ENCODE results near the gene CFAP20.

Gene CFAP20

DNA sequence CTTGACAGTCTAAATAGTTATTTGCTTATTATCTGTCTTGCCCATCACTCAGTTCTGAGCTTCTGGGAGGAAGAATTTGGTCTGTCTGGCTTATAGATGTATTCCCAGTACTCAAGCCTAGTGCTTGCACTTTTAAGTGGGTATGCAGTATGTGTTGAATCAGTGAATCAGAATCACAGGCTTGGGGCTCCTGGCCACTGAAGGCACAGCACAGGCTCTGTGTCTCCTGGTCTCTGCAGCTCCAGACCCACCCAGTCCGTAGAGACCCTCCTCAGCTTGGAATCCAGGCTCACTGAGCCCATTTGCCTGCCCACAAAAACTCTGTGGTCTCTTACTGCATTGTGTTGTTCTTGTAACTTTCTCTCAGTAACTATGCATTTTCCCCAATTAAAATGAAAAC is 19.3 kb upstream of the CFAP20 start:
- no peaks in the 10 kb centered on the region for H3K27me3 ChIP-seq (ENCODE audit: low read depth, low read length)
- H3K36me3 ChIP-seq (ENCODE audit: control insufficient read depth in 1 of 2, insufficient read depth in 2 of 2, low read length in 2 of 2) = no peaks in the 10 kb centered on the region
- no peaks in the 10 kb centered on the region for H3K9me3 ChIP-seq (ENCODE audit: control insufficient read depth in 1 of 2, low read length in 2 of 2)
- H3K27ac ChIP-seq (ENCODE audit: low read length) = no peak overlapping the region
- H3K4me1 ChIP-seq (ENCODE audit: control insufficient read depth in 1 of 2, insufficient read depth in 2 of 2, low read length in 2 of 2) = no peaks in the 10 kb centered on the region
- no peak overlapping the region for H3K4me3 ChIP-seq (ENCODE audit: low read depth in 1 of 2, low read length in 2 of 2)

DNA sequence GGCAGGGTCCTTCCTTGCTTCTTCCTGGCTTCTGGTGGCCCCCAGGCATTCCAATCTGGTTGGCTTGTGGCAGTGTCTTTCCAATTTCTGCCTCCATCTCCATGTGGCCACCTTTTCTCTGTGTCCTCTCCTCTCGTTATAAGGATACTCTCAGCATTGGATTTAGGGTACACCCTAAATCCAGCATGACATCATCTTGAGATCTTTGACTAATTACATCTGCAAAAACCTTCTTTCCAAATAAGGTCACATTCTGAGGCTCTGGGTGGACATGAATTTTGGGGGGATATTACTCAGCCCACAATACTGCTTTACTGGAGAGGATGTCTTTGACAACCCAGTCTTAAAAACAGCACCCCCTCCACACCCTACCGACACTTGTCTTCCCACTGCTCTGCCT is 18.9 kb upstream of the CFAP20 start:
- Histone ChIP-seq H3K4me3 (ENCODE audit: low read depth in 1 of 2, low read length in 2 of 2) (no peak overlapping the region), H3K36me3 (ENCODE audit: control insufficient read depth in 1 of 2, insufficient read depth in 2 of 2, low read length in 2 of 2) (no peaks in the 10 kb centered on the region), H3K27ac (ENCODE audit: low read length) (no peak overlapping the region)

DNA sequence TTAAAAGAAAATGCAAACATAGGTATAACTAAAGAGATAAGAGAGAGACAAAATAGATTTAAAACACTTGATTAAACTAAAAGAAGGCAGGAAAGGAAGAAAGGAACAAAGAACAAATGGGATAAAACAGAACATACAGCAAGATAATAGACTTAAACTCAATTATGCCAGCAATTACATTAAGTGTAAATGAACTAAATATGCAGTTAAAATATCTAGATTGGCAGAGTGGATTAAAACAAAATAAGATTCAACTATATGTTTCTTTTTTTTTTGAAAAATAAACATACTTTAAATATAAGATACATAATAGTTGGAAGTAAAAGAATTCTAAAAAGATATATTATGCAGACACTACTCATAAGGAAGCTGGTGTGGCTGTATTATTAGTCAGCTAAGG is 9.7 kb upstream of the CFAP20 start:
- Histone ChIP-seq H3K27ac (ENCODE audit: low read length) (no peak overlapping the region), H3K9me3 (ENCODE audit: control insufficient read depth in 1 of 2, low read length in 2 of 2) (peaks cover 0 to 19% of the 10 kb centered on the region in 2 donors), H3K36me3 (ENCODE audit: control insufficient read depth in 1 of 2, insufficient read depth in 2 of 2, low read length in 2 of 2) (peaks cover 0 to 6% of the 10 kb centered on the region in 2 donors), H3K4me1 (ENCODE audit: control insufficient read depth in 1 of 2, insufficient read depth in 2 of 2, low read length in 2 of 2) (no peaks in the 10 kb centered on the region), H3K27me3 (ENCODE audit: low read depth, low read length) (no peaks in the 10 kb centered on the region), H3K4me3 (ENCODE audit: low read depth in 1 of 2, low read length in 2 of 2) (no peak overlapping the region)

More for the DNA sequence above, 18.9 kb upstream of the CFAP20 start:
- Histone ChIP-seq H3K4me1 (ENCODE audit: control insufficient read depth in 1 of 2, insufficient read depth in 2 of 2, low read length in 2 of 2) (no peaks in the 10 kb centered on the region), H3K9me3 (ENCODE audit: control insufficient read depth in 1 of 2, low read length in 2 of 2) (no peaks in the 10 kb centered on the region), H3K27me3 (ENCODE audit: low read depth, low read length) (no peaks in the 10 kb centered on the region)

DNA sequence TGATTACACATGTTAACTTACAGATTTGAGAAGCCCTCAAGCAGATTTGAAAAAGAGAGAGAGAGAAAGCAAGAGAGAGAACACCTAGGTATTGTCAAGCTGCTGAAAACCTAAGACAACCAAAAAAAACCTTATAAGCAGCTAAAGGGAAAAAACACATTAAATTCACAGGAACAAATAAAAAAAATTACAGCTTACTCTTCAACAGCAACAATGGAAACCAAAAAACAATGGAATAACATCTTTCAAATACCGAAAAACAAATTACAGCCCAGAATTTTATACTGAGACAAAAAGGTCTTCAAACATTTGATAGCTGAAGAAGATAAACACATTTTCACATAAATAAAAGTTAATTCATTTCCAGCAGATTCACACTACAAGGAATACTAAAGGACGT is 8.4 kb upstream of the CFAP20 start:
- Histone ChIP-seq H3K36me3 (ENCODE audit: control insufficient read depth in 1 of 2, insufficient read depth in 2 of 2, low read length in 2 of 2) (peaks cover 0 to 6% of the 10 kb centered on the region in 2 donors), H3K4me3 (ENCODE audit: low read depth in 1 of 2, low read length in 2 of 2) (no peak overlapping the region), H3K27me3 (ENCODE audit: low read depth, low read length) (no peaks in the 10 kb centered on the region), H3K9me3 (ENCODE audit: control insufficient read depth in 1 of 2, low read length in 2 of 2) (peaks cover 0 to 19% of the 10 kb centered on the region in 2 donors), H3K4me1 (ENCODE audit: control insufficient read depth in 1 of 2, insufficient read depth in 2 of 2, low read length in 2 of 2) (no peaks in the 10 kb centered on the region), H3K27ac (ENCODE audit: low read length) (no peak overlapping the region)

DNA sequence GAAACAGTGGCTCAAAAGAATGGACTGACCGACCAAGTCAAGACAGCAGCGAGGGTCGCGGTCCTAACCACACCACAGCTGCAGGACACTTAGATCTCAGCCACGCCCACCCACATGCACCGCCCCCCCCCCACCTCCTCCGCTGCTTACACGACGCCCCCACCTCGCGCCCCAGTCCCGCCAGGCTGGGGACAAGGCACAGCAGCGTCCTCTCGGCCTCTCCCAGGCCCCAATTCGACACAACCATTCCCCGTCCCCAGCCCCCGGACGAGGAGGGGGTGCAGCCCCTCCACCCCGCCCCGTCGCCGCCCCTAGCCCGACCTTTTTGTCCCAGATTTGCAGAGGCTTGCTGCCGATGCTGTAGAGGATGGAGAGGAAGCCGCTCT is 477 bp downstream of the CFAP20 start:
- Histone ChIP-seq H3K27me3 (ENCODE audit: low read depth, low read length) (no peaks in the 10 kb centered on the region), H3K36me3 (ENCODE audit: control insufficient read depth in 1 of 2, insufficient read depth in 2 of 2, low read length in 2 of 2) (no peaks in the 10 kb centered on the region), H3K4me1 (ENCODE audit: control insufficient read depth in 1 of 2, insufficient read depth in 2 of 2, low read length in 2 of 2) (peaks cover 20 to 41% of the 10 kb centered on the region in 2 donors), H3K27ac (ENCODE audit: low read length) (peak overlapping the region; percentile 63), H3K9me3 (ENCODE audit: control insufficient read depth in 1 of 2, low read length in 2 of 2) (no peaks in the 10 kb centered on the region), H3K4me3 (ENCODE audit: low read depth in 1 of 2, low read length in 2 of 2) (peak overlapping the region; percentile 86 to 96)

DNA sequence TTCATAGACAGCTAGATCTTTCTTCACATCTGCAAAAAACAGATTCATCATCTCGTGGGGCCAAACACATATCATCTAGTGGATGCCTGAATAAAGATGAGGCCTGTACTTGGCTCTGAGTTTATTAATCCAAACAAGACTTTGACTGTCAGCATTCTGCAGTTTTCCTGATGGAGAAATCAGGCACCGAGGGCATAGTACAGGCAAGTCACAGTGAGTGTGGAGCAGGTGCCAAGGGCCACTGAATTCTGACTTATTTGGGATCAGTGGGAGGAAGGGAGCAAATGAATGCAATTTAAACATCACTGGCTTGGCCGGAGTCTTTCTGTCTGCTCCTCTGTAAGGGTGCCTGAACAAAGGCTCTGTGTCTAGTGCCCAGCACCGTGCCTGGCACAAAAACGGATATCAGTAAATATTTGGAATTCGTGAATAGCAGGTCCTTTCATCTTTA is 975 bp downstream of the CFAP20 start:
- Histone ChIP-seq H3K36me3 (ENCODE audit: control insufficient read depth in 1 of 2, insufficient read depth in 2 of 2, low read length in 2 of 2) (no peaks in the 10 kb centered on the region), H3K27ac (ENCODE audit: low read length) (peak overlapping the region; percentile 51), H3K4me3 (ENCODE audit: low read depth in 1 of 2, low read length in 2 of 2) (peak overlapping the region; percentile 86 to 96), H3K27me3 (ENCODE audit: low read depth, low read length) (no peaks in the 10 kb centered on the region), H3K9me3 (ENCODE audit: control insufficient read depth in 1 of 2, low read length in 2 of 2) (no peaks in the 10 kb centered on the region), H3K4me1 (ENCODE audit: control insufficient read depth in 1 of 2, insufficient read depth in 2 of 2, low read length in 2 of 2) (peaks cover 20 to 43% of the 10 kb centered on the region in 2 donors)

DNA sequence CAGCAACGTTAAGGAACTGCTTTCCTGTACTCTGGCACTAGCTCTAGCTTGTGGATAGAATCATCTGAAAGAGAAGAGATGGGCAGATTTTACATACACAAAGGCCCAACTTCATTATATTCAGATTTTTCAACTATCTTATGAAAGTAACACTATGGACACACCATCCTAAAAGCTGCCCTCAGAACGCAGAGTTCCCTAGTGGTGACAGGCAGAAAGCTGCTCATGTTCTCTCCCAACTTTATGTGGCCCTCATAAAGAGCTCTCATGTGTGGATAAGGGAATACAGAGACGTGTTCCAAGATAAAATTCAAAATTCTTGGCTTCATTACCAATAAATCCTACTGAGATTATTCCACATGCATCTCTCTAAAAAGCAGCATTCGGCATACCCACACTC is 1.5 kb downstream of the CFAP20 start:
- peaks cover 20 to 43% of the 10 kb centered on the region in 2 donors for H3K4me1 ChIP-seq (ENCODE audit: control insufficient read depth in 1 of 2, insufficient read depth in 2 of 2, low read length in 2 of 2)
- no peaks in the 10 kb centered on the region for H3K9me3 ChIP-seq (ENCODE audit: control insufficient read depth in 1 of 2, low read length in 2 of 2)
- H3K36me3 ChIP-seq (ENCODE audit: control insufficient read depth in 1 of 2, insufficient read depth in 2 of 2, low read length in 2 of 2) = no peaks in the 10 kb centered on the region
- no peaks in the 10 kb centered on the region for H3K27me3 ChIP-seq (ENCODE audit: low read depth, low read length)
- peak overlapping the region; percentile 86 to 96 for H3K4me3 ChIP-seq (ENCODE audit: low read depth in 1 of 2, low read length in 2 of 2)
- peak overlapping the region; percentile 51 for H3K27ac ChIP-seq (ENCODE audit: low read length)

DNA sequence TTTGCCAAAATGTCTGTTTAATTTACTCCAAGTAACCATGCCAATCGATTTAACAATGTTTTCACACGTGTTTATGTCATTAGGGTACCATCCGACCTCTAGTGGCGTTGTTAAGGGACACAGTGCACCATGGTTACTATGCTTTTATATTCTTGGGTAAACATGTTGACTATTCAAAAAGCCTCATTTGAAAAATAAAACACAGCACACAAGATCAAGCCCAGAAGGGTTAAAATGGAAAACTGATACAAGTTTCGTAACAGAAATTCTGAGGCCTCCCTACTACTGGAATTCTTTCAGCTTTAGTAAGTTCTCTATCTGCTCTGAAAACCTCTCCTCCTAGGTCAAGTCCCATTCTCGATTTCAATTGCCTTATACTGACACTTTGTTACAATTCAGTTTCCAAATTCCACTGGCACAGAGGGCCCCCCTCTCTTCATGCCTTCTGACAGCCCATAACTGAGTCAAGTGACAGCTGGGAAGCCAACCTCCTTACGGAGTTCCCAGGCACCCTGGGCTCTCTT is 2.1 kb downstream of the CFAP20 start:
- H3K27ac ChIP-seq (ENCODE audit: low read length) = peak overlapping the region; percentile 51
- H3K27me3 ChIP-seq (ENCODE audit: low read depth, low read length) = no peaks in the 10 kb centered on the region
- H3K4me3 ChIP-seq (ENCODE audit: low read depth in 1 of 2, low read length in 2 of 2) = peak overlapping the region; percentile 86 to 96
- no peaks in the 10 kb centered on the region for H3K36me3 ChIP-seq (ENCODE audit: control insufficient read depth in 1 of 2, insufficient read depth in 2 of 2, low read length in 2 of 2)
- H3K9me3 ChIP-seq (ENCODE audit: control insufficient read depth in 1 of 2, low read length in 2 of 2) = no peaks in the 10 kb centered on the region
- H3K4me1 ChIP-seq (ENCODE audit: control insufficient read depth in 1 of 2, insufficient read depth in 2 of 2, low read length in 2 of 2) = peaks cover 20 to 43% of the 10 kb centered on the region in 2 donors

DNA sequence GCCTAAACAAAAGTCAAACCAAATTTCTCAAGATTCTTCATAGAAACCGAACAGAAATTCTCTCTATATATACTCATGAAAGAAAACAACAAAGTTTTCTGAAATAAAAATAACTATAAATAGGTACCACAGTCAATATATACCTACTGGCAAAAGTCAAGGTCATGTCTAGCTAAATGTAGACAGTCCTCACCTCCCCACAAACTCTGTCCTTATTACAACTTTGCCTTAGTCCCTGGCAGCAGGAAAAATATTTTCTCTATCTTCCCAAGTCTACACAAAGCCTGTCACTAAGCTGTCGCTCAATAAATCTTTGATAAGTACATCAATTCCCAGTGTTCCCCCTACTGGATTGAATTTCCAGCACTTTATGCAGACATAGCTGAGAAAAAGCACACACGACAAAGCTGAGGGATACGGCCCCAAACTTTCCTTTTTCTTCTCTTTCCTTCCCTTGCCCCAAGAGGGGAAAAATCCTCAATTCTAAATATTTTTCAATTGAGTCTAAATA is 2.7 kb downstream of the CFAP20 start:
- Histone ChIP-seq H3K27me3 (ENCODE audit: low read depth, low read length) (no peaks in the 10 kb centered on the region), H3K27ac (ENCODE audit: low read length) (peak overlapping the region; percentile 51), H3K36me3 (ENCODE audit: control insufficient read depth in 1 of 2, insufficient read depth in 2 of 2, low read length in 2 of 2) (no peaks in the 10 kb centered on the region), H3K4me1 (ENCODE audit: control insufficient read depth in 1 of 2, insufficient read depth in 2 of 2, low read length in 2 of 2) (peaks cover 26 to 48% of the 10 kb centered on the region in 2 donors), H3K9me3 (ENCODE audit: control insufficient read depth in 1 of 2, low read length in 2 of 2) (no peaks in the 10 kb centered on the region), H3K4me3 (ENCODE audit: low read depth in 1 of 2, low read length in 2 of 2) (peak overlapping the region in 1 of 2 donors; percentile 86)

DNA sequence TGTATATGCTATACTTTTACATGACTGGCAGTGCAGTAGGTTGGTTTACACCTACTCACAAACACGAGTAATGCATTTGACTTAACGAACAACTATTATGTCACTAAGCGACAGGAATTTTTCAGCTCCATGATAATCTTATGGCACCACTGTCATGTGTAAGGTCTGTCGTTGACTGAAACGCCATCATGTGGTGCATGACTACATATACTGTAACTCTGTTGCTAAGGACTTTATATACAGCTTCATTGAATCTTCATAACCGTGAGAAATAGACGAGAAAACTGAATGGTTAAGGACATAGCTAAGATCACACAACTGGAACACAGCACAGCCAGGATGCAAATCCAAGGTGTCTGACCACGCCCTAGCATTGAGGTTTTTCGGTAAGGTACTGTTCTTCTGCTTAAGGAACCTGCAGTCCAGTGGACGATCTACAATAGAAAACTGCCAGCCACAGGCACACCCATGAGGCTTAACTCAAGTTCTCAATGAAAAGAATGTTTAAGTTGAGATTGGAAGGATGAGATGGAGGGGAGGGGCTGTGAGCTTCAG is 3.3 kb downstream of the CFAP20 start:
- H3K4me3 ChIP-seq (ENCODE audit: low read depth in 1 of 2, low read length in 2 of 2) = peak overlapping the region in 1 of 2 donors; percentile 86
- H3K4me1 ChIP-seq (ENCODE audit: control insufficient read depth in 1 of 2, insufficient read depth in 2 of 2, low read length in 2 of 2) = peaks cover 32 to 55% of the 10 kb centered on the region in 2 donors
- H3K36me3 ChIP-seq (ENCODE audit: control insufficient read depth in 1 of 2, insufficient read depth in 2 of 2, low read length in 2 of 2) = no peaks in the 10 kb centered on the region
- no peak overlapping the region for H3K27ac ChIP-seq (ENCODE audit: low read length)
- H3K27me3 ChIP-seq (ENCODE audit: low read depth, low read length) = no peaks in the 10 kb centered on the region
- no peaks in the 10 kb centered on the region for H3K9me3 ChIP-seq (ENCODE audit: control insufficient read depth in 1 of 2, low read length in 2 of 2)

DNA sequence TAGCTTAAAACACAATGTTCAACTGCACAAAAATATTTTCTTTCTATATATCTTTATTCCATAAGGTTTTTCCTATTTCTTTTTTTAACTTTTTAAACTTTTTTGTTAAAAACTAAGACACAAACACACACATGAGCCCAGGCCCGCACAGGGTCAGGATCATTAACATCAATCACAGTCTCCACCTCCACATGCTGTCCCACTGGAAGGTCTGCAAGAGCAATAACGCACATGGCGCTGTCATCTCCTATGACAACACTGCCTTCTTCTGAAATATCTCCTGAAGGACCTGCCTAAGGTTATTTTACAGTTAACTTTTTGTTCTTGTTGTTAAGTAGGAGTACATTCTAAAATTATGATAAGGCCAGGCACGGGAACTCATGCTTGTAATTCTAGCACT is 4.1 kb downstream of the CFAP20 start:
- Histone ChIP-seq H3K9me3 (ENCODE audit: control insufficient read depth in 1 of 2, low read length in 2 of 2) (no peaks in the 10 kb centered on the region), H3K4me3 (ENCODE audit: low read depth in 1 of 2, low read length in 2 of 2) (no peak overlapping the region), H3K27me3 (ENCODE audit: low read depth, low read length) (no peaks in the 10 kb centered on the region), H3K4me1 (ENCODE audit: control insufficient read depth in 1 of 2, insufficient read depth in 2 of 2, low read length in 2 of 2) (peaks cover 40 to 63% of the 10 kb centered on the region in 2 donors), H3K36me3 (ENCODE audit: control insufficient read depth in 1 of 2, insufficient read depth in 2 of 2, low read length in 2 of 2) (no peaks in the 10 kb centered on the region), H3K27ac (ENCODE audit: low read length) (no peak overlapping the region)

DNA sequence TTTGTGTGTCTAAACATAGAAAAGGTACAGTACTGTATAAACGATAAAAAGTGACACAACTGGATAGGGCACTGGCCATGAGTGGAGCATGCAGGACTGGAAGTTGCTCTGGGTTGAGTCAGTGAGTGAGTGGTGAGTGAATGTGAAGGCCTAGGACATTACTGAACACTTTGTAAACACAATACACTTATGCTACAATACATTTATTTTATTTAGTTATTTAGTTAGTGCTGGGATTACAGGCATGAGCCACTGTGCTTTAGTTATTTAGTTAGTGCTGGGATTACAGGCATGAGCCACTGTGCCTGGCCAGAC is 4.6 kb downstream of the CFAP20 start:
- Histone ChIP-seq H3K27ac (ENCODE audit: low read length) (no peak overlapping the region), H3K27me3 (ENCODE audit: low read depth, low read length) (no peaks in the 10 kb centered on the region), H3K4me3 (ENCODE audit: low read depth in 1 of 2, low read length in 2 of 2) (no peak overlapping the region), H3K4me1 (ENCODE audit: control insufficient read depth in 1 of 2, insufficient read depth in 2 of 2, low read length in 2 of 2) (peaks cover 43 to 68% of the 10 kb centered on the region in 2 donors), H3K9me3 (ENCODE audit: control insufficient read depth in 1 of 2, low read length in 2 of 2) (no peaks in the 10 kb centered on the region), H3K36me3 (ENCODE audit: control insufficient read depth in 1 of 2, insufficient read depth in 2 of 2, low read length in 2 of 2) (no peaks in the 10 kb centered on the region)

Measured in muscle layer of duodenum (tissue), 2 donors.